ENCODE measurements around the gene HDAC10.

The HDAC10 gene

GRCh38 chr22:50222508-50222907 is 28.6 kb downstream of the HDAC10 start:
- H3K27ac ChIP-seq: no peak overlapping the region
- no peak overlapping the region for H3K4me3 ChIP-seq

- Histone ChIP-seq H3K27ac (no peak overlapping the region), H3K4me3 (no peak overlapping the region)
Measured at GRCh38 chr22:50221410-50222300, 29.4 kb downstream of the HDAC10 start.

GRCh38 chr22:50220603-50221409 is 30.3 kb downstream of the HDAC10 start:
- no peak overlapping the region for H3K27ac ChIP-seq

GRCh38 chr22:50219800-50220602 is 31.1 kb downstream of the HDAC10 start:
- no peak overlapping the region for H3K27ac ChIP-seq

More at GRCh38 chr22:50220603-50221409, 30.3 kb downstream of the HDAC10 start:
- H3K4me3 ChIP-seq: no peak overlapping the region

GRCh38 chr22:50218996-50219727 is 31.9 kb downstream of the HDAC10 start:
- H3K4me3 ChIP-seq: no peak overlapping the region
- H3K27ac ChIP-seq: no peak overlapping the region

More at GRCh38 chr22:50219800-50220602, 31.1 kb downstream of the HDAC10 start:
- no peak overlapping the region for H3K4me3 ChIP-seq

- no peak overlapping the region for H3K4me3 ChIP-seq
- H3K27ac ChIP-seq: no peak overlapping the region
Measured at GRCh38 chr22:50218153-50218995, 32.7 kb downstream of the HDAC10 start.

GRCh38 chr22:50217543-50218152 is 33.4 kb downstream of the HDAC10 start:
- H3K27ac ChIP-seq: no peak overlapping the region
- H3K4me3 ChIP-seq: no peak overlapping the region

- Histone ChIP-seq H3K4me3 (no peak overlapping the region), H3K27ac (no peak overlapping the region)
Measured at GRCh38 chr22:50216684-50217520, 34.2 kb downstream of the HDAC10 start.

- Histone ChIP-seq H3K27ac (peak overlapping the region in 1 of 21 experiments; percentile 8), H3K4me3 (no peak overlapping the region)
Measured at GRCh38 chr22:50216055-50216683, 34.9 kb downstream of the HDAC10 start.

GRCh38 chr22:50215297-50216054 is 35.6 kb downstream of the HDAC10 start:
- Histone ChIP-seq H3K4me3 (no peak overlapping the region), H3K27ac (peak overlapping the region in 1 of 21 experiments; percentile 8)

- H3K27ac ChIP-seq: no peak overlapping the region
- no peak overlapping the region for H3K4me3 ChIP-seq
Measured at GRCh38 chr22:50213263-50213662, 37.8 kb downstream of the HDAC10 start.

GRCh38 chr22:50211147-50211546 is 39.9 kb downstream of the HDAC10 start:
- no peak overlapping the region for H3K27ac ChIP-seq
- H3K4me3 ChIP-seq: no peak overlapping the region

GRCh38 chr22:50210378-50211139 is 40.5 kb downstream of the HDAC10 start:
- Histone ChIP-seq H3K4me3 (no peak overlapping the region), H3K27ac (peak overlapping the region in 1 of 21 experiments; percentile 18)

GRCh38 chr22:50209893-50210292 is 41.2 kb downstream of the HDAC10 start:
- Histone ChIP-seq H3K27ac (peak overlapping the region in 1 of 21 experiments; percentile 18), H3K4me3 (no peak overlapping the region)

Data from skin epidermis (tissue), 12 donors.